DND-41 (cell line): ENCODE results near the gene SLC26A6.

ENCODE experiments used
- CTCF ChIP-seq: IDR thresholded peaks from 2 replicates; pipeline ENCODE4 v1.5.1; 2012; ENCODE audit warnings: borderline replicate concordance, low read length, moderate library complexity, mild to moderate bottlenecking; ENCODE audit not compliant: poor library complexity, severe bottlenecking; ENCODE audit errors: extremely low read depth
- EZH2 ChIP-seq: IDR thresholded peaks from 3 replicates; pipeline ENCODE4 v1.6.1; 2012; ENCODE audit warnings: borderline replicate concordance, low read depth, mild to moderate bottlenecking, moderate library complexity, low read length, inconsistent platforms; ENCODE audit not compliant: severe bottlenecking

GRCh38 chr3:48662753-48663488 lies 27.7 kb upstream of the SLC26A6 start, which contains the start of gene CELSR3:
- TF ChIP-seq CTCF (no peak), EZH2 (no peak)
